PC-9 (cell line): ENCODE results near the gene FGF21. TPM values are rescaled to one million over a fixed set of nuclear protein-coding genes. Genes with fewer than 3 reads are reported as not detected.

Source experiments
- BruUV-seq: library from RNA; stranded (reverse); fragments of 400-500 nt; replicated peaks from 2 replicates; lab custom pipeline; 2021; lab: Mats Ljungman, UMichigan
- CTCF ChIA-PET: fragments of 300-600 bp; sonication (Branson Sonifier 250); formaldehyde crosslinking; loops from one replicate; lab custom pipeline; 2022; ENCODE audit warnings: antibody characterized with exemption; lab: Charles Lee
- POLR2A ChIA-PET: fragments of 300-600 bp; sonication (Branson Sonifier 250); formaldehyde crosslinking; loops from one replicate; lab custom pipeline; 2022; ENCODE audit warnings: antibody characterized with exemption; ENCODE audit not compliant: unreplicated experiment; lab: Charles Lee
- DNase-seq, 2 experiments: peaks; one replicate each; pipeline versions ENCODE4 v3.0.0 to v3.0.0-alpha.2; 2015 to 2022; ENCODE audit warnings: mixed read lengths in 1 of 2
- H2AFZ ChIP-seq: fragments of 200-600 bp; sonication (generic); 2 replicates; pipeline ENCODE4 v1.8.1; 2017; ENCODE audit warnings: antibody characterized with exemption
- H3F3A ChIP-seq: fragments of 200-600 bp; sonication (generic); 2 replicates; pipeline ENCODE4 v1.8.1; 2017; ENCODE audit warnings: antibody characterized with exemption, mild to moderate bottlenecking, low read depth; ENCODE audit not compliant: insufficient read depth
- H3K27ac ChIP-seq: fragments of 200-600 bp; sonication (generic); 2 replicates; pipeline ENCODE4 v1.6.1; 2016; ENCODE audit warnings: mixed run types
- H3K27me3 ChIP-seq: fragments of 200-600 bp; sonication (generic); 2 replicates; pipeline ENCODE4 v1.6.1; 2016; ENCODE audit warnings: low read depth, mixed run types; ENCODE audit not compliant: insufficient read depth
- H3K36me3 ChIP-seq: fragments of 200-600 bp; sonication (generic); 2 replicates; pipeline ENCODE4 v1.6.1; 2016; ENCODE audit warnings: low read depth, mixed run types
- H3K4me1 ChIP-seq: fragments of 200-600 bp; sonication (generic); replicated peaks from 2 replicates; pipeline ENCODE4 v1.6.1; 2016; ENCODE audit warnings: mixed run types; ENCODE audit not compliant: insufficient read depth
- H3K4me2 ChIP-seq: fragments of 200-600 bp; sonication (generic); 2 replicates; pipeline ENCODE4 v1.6.1; 2017; ENCODE audit warnings: mixed run types
- H3K4me3 ChIP-seq: fragments of 200-600 bp; sonication (generic); 2 replicates; pipeline ENCODE4 v1.6.1; 2016; ENCODE audit warnings: mixed run types
- H3K79me2 ChIP-seq: fragments of 200-600 bp; sonication (generic); 2 replicates; pipeline ENCODE4 v1.6.1; 2017; ENCODE audit warnings: low read depth, mixed run types
- H3K9me2 ChIP-seq: fragments of 200-600 bp; sonication (generic); 2 replicates; pipeline ENCODE4 v1.8.1; 2017; ENCODE audit warnings: mild to moderate bottlenecking; ENCODE audit not compliant: insufficient read depth
- H3K9me3 ChIP-seq: fragments of 200-600 bp; sonication (generic); 2 replicates; pipeline ENCODE4 v1.8.1; 2016; ENCODE audit warnings: low read depth; ENCODE audit not compliant: insufficient read depth
- H4K20me1 ChIP-seq: fragments of 200-600 bp; sonication (generic); 2 replicates; pipeline ENCODE4 v1.8.1; 2017; ENCODE audit not compliant: insufficient read depth
- CTCF ChIP-seq: fragments of 200-600 bp; sonication (generic); conservative IDR thresholded peaks from 2 replicates; pipeline ENCODE4 v1.6.1; 2017; ENCODE audit warnings: mixed run types, antibody characterized with exemption, mild to moderate bottlenecking, moderate library complexity
- EZH2 ChIP-seq: fragments of 200-600 bp; sonication (generic); IDR thresholded peaks from 2 replicates; pipeline ENCODE4 v1.8.0; 2017; ENCODE audit warnings: antibody characterized with exemption, low read depth
- intact Hi-C: fragments of 100-400 bp; cut with micrococcal nuclease; formaldehyde crosslinking; loops from one replicate; pipeline ENCODE4 v1.10.0; 2022; ENCODE audit not compliant: unreplicated experiment
- total RNA-seq: library from RNA; stranded (reverse); gene quantifications from 2 replicates; pipeline ENCODE4 v1.2.3, GENCODE V29; 2021

The FGF21 gene
- total RNA-seq, 1 experiment from 2014 or later: 0.41 TPM

- peak in 1 of 2 experiments; percentile 31 for DNase-seq
- ChIA-PET CTCF (interaction anchor here (0.6 kb wide), 1 partner anchor 362 kb away, joined by 6 read pairs; no protein-coding TSS in a partner anchor), POLR2A (no interaction called here)
- Histone ChIP-seq H3K36me3 (no peaks in the 10 kb centered on the region), H3K9me3 (no peaks in the 10 kb centered on the region), H3K79me2 (no peaks in the 10 kb centered on the region), H3K4me1 (no peaks in the 10 kb centered on the region; the same call in 1 of the 2 replicates), H3K4me2 (peak overlapping the region; percentile 80), H4K20me1 (no peaks in the 10 kb centered on the region), H2AFZ (no peak overlapping the region), H3K27me3 (no peaks in the 10 kb centered on the region), H3F3A (peaks cover 22% of the 10 kb centered on the region), H3K9me2 (no peaks in the 10 kb centered on the region), H3K4me3 (no peak overlapping the region), H3K27ac (no peak overlapping the region)
- no TSS peak for BruUV-seq
- intact Hi-C loops: no loop called here
- TF ChIP-seq CTCF (no peak), EZH2 (no peak)
These were observed 14.0 kb upstream of the FGF21 start for GRCh38 chr19:48741129-48741999.

GRCh38 chr19:48742096-48742495 is 13.2 kb upstream of the FGF21 start:
- BruUV-seq: no TSS peak
- Histone ChIP-seq H3K27me3 (no peaks in the 10 kb centered on the region), H4K20me1 (no peaks in the 10 kb centered on the region), H3K27ac (no peak overlapping the region), H3K4me3 (no peak overlapping the region), H2AFZ (no peak overlapping the region), H3K79me2 (no peaks in the 10 kb centered on the region), H3K9me3 (no peaks in the 10 kb centered on the region), H3F3A (peaks cover 24% of the 10 kb centered on the region), H3K36me3 (no peaks in the 10 kb centered on the region), H3K9me2 (no peaks in the 10 kb centered on the region), H3K4me1 (no peaks in the 10 kb centered on the region; the same call in 1 of the 2 replicates), H3K4me2 (no peak overlapping the region)
- TF ChIP-seq EZH2 (no peak), CTCF (no peak)
- POLR2A ChIA-PET: no interaction called here
- CTCF ChIA-PET: no interaction called here
- no peak for DNase-seq
- intact Hi-C loops: no loop called here

GRCh38 chr19:48745208-48745995 is 9.9 kb upstream of the FGF21 start:
- no peaks in the 10 kb centered on the region for H3K9me2 ChIP-seq
- no TSS peak for BruUV-seq
- H3K36me3 ChIP-seq: 0 out of 2 replicates have a peak, but pooled peaks cover 5% of the 10 kb centered on the region
- no peak overlapping the region for H3K27ac ChIP-seq
- H2AFZ ChIP-seq: no peak overlapping the region
- H3K9me3 ChIP-seq: no peaks in the 10 kb centered on the region
- peaks cover 16% of the 10 kb centered on the region for H3F3A ChIP-seq
- peaks cover 12% of the 10 kb centered on the region for H3K79me2 ChIP-seq
- intact Hi-C loops: no loop called here
- no peak overlapping the region for H3K4me3 ChIP-seq
- no peak overlapping the region for H3K4me2 ChIP-seq
- POLR2A ChIA-PET: interaction anchor here (0.6 kb wide), 1 partner anchor 274 kb away, joined by 3 read pairs; no protein-coding TSS in a partner anchor
- CTCF ChIA-PET: interaction anchor here (0.6 kb wide), 1 partner anchor 12 kb away, joined by 9 read pairs; no protein-coding TSS in a partner anchor
- TF ChIP-seq CTCF (no peak), EZH2 (no peak)
- peak; percentile 47 to 66 for DNase-seq
- no peaks in the 10 kb centered on the region for H3K27me3 ChIP-seq
- no peaks in the 10 kb centered on the region for H4K20me1 ChIP-seq
- H3K4me1 ChIP-seq: no peaks in the 10 kb centered on the region; the same call in 1 of the 2 replicates
